HG03442 (cell line): Measurements from ENCODE around the gene PRPF38B.
A peak's percentile ranks its signal among the peaks of the same experiment; 100 is the strongest.

Experiments used
- ATAC-seq: cut with Tn5 transposase; IDR thresholded peaks from one replicate; pipeline ENCODE4 v1.9.1; 2021; ENCODE audit warnings: mild to moderate bottlenecking, moderate library complexity; ENCODE audit not compliant: unreplicated experiment

The PRPF38B gene

GRCh38 chr1:108716437-108717230 lies 24.5 kb downstream of the PRPF38B start:
- ATAC-seq, result no peak

GRCh38 chr1:108717774-108718316 lies 25.7 kb downstream of the PRPF38B start:
- no peak for ATAC-seq

- no peak for ATAC-seq
Observed at GRCh38 chr1:108718927-108719655, 27.0 kb downstream of the PRPF38B start.

- ATAC-seq, result no peak
Observed at GRCh38 chr1:108719656-108720435, 27.7 kb downstream of the PRPF38B start.

- ATAC-seq, result no peak
Observed at GRCh38 chr1:108722292-108722691, 30.2 kb downstream of the PRPF38B start.

GRCh38 chr1:108725906-108726305 lies 33.8 kb downstream of the PRPF38B start:
- ATAC-seq, result no peak

- ATAC-seq, result no peak
Observed at GRCh38 chr1:108728327-108728923, 36.3 kb downstream of the PRPF38B start.

- ATAC-seq, result no peak
Observed at GRCh38 chr1:108729481-108729880, 37.4 kb downstream of the PRPF38B start.

GRCh38 chr1:108732398-108732797 lies 40.3 kb downstream of the PRPF38B start:
- no peak for ATAC-seq

GRCh38 chr1:108734171-108734865 lies 42.2 kb downstream of the PRPF38B start:
- ATAC-seq, result no peak

- no peak for ATAC-seq
Observed at GRCh38 chr1:108742253-108742652, 50.1 kb downstream of the PRPF38B start.

- no peak for ATAC-seq
Observed at GRCh38 chr1:108745980-108746381, 53.9 kb downstream of the PRPF38B start.

- ATAC-seq, result peak; percentile 85
Observed at GRCh38 chr1:108746382-108747170, 54.5 kb downstream of the PRPF38B start, which contains the start of gene STXBP3. Gene STXBP3, plus strand, starts transcription at chr1:108746674. Its CDS starts 64 bp downstream, at chr1:108746738.

GRCh38 chr1:108747171-108747850 lies 55.2 kb downstream of the PRPF38B start:
- peak; percentile 30 for ATAC-seq

GRCh38 chr1:108747898-108748297 lies 55.8 kb downstream of the PRPF38B start:
- ATAC-seq, result no peak

GRCh38 chr1:108749081-108749480 lies 57.0 kb downstream of the PRPF38B start:
- no peak for ATAC-seq

GRCh38 chr1:108750476-108751181 lies 58.5 kb downstream of the PRPF38B start:
- no peak for ATAC-seq
